ENCODE measurements around the gene PA2G4.

DNA sequence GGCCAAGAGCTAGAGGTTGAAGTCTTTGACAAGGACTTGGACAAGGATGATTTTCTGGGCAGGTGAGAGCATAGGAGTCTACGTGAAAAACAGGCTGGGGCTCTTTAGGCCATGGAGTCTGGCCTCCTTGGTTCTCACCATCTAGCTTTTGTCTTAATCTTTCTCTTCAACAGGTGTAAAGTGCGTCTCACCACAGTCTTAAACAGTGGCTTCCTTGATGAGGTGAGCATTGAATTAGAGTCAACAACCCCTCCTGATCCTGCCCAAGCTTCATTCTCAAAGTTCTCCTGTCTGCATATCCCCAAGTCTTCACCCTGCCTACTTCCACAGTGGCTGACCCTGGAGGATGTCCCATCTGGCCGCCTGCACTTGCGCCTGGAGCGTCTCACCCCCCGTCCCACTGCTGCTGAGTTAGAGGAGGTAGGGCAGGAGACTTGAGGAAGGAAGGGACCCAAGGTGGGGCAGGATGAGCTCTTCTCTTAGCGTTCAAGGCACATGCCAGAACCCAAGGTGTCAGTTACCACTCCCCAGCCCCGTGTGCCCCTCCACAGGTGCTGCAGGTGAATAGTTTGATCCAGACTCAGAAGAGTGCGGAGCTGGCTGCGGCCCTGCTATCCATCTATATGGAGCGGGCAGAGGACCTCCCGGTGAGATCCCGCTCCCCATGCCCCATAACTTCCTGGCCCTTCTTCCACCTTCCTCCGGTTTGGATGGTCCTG lies 33.7 kb downstream of the PA2G4 start:
- TF ChIP-seq, protein P1, sequence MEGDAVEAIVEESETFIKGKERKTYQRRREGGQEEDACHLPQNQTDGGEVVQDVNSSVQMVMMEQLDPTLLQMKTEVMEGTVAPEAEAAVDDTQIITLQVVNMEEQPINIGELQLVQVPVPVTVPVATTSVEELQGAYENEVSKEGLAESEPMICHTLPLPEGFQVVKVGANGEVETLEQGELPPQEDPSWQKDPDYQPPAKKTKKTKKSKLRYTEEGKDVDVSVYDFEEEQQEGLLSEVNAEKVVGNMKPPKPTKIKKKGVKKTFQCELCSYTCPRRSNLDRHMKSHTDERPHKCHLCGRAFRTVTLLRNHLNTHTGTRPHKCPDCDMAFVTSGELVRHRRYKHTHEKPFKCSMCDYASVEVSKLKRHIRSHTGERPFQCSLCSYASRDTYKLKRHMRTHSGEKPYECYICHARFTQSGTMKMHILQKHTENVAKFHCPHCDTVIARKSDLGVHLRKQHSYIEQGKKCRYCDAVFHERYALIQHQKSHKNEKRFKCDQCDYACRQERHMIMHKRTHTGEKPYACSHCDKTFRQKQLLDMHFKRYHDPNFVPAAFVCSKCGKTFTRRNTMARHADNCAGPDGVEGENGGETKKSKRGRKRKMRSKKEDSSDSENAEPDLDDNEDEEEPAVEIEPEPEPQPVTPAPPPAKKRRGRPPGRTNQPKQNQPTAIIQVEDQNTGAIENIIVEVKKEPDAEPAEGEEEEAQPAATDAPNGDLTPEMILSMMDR (conservative IDR thresholded peaks at IDR 0.05 in 1 of 2, IDR thresholded peaks at IDR 0.05 in 1 of 2; ENCODE audit: low read depth in 1 of 2, low read length in 2 of 2): no peak
- TF ChIP-seq EZH2 (IDR thresholded peaks at IDR 0.05; ENCODE audit: low read length, missing control alignments): no peak
